Fibroblast of lung (primary cell): Measurements from ENCODE around the gene RPAIN.

Source experiments
- EZH2 ChIP-seq: IDR thresholded peaks from 2 replicates; pipeline ENCODE4 v1.5.1; 2012; ENCODE audit warnings: low read length, control low read depth, mild to moderate bottlenecking; ENCODE audit errors: missing control alignments
- TF ChIP-seq, protein P1 (sequence below), 2 donors: IDR thresholded peaks in 1 of 2; conservative IDR thresholded peaks in 1 of 2; 1 replicate in 1 of 2; 2 replicates in 1 of 2; pipeline ENCODE4 v1.5.1; 2011 to 2012; ENCODE audit warnings: low read length in 2 of 2, control low read depth in 1 of 2, inconsistent platforms in 1 of 2, low read depth in 1 of 2, mild to moderate bottlenecking in 1 of 2

- TF ChIP-seq, protein P1, sequence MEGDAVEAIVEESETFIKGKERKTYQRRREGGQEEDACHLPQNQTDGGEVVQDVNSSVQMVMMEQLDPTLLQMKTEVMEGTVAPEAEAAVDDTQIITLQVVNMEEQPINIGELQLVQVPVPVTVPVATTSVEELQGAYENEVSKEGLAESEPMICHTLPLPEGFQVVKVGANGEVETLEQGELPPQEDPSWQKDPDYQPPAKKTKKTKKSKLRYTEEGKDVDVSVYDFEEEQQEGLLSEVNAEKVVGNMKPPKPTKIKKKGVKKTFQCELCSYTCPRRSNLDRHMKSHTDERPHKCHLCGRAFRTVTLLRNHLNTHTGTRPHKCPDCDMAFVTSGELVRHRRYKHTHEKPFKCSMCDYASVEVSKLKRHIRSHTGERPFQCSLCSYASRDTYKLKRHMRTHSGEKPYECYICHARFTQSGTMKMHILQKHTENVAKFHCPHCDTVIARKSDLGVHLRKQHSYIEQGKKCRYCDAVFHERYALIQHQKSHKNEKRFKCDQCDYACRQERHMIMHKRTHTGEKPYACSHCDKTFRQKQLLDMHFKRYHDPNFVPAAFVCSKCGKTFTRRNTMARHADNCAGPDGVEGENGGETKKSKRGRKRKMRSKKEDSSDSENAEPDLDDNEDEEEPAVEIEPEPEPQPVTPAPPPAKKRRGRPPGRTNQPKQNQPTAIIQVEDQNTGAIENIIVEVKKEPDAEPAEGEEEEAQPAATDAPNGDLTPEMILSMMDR (conservative IDR thresholded peaks at IDR 0.05 in 1 of 2, IDR thresholded peaks at IDR 0.05 in 1 of 2; ENCODE audit: low read depth in 1 of 2, low read length in 2 of 2) = no peak
- TF ChIP-seq EZH2 = no peak
These were observed 17.8 kb downstream of the RPAIN start for GRCh38 chr17:5437721-5438317.
